NCI-H526 (cell line): ENCODE results near the gene FOXJ3.

Source experiments
- DNase-seq, 2 experiments: peaks; one replicate each; lab custom pipeline; 2025; lab: John Stamatoyannopoulos, UW

Gene FOXJ3

GRCh38 chr1:42167611-42168390, 167.2 kb downstream of the FOXJ3 start:
- DNase-seq = no peak

GRCh38 chr1:42165511-42166210, 169.4 kb downstream of the FOXJ3 start:
- peak; percentile 55 to 75 for DNase-seq

GRCh38 chr1:42164551-42165420, 170.2 kb downstream of the FOXJ3 start, which contains the start of gene GUCA2A:
Gene GUCA2A (minus strand): TSS chr1:42164745. CDS start chr1:42164712, 33 bp downstream.
- no peak for DNase-seq

- DNase-seq = no peak
These were observed 171.2 kb downstream of the FOXJ3 start for GRCh38 chr1:42163536-42164503.

- no peak for DNase-seq
These were observed 171.9 kb downstream of the FOXJ3 start for GRCh38 chr1:42163114-42163513.

- DNase-seq = no peak
These were observed 172.9 kb downstream of the FOXJ3 start for GRCh38 chr1:42162181-42162580.

GRCh38 chr1:42158189-42158588, 176.8 kb downstream of the FOXJ3 start:
- DNase-seq = no peak

- DNase-seq = peak; percentile 37 to 66
These were observed 177.4 kb downstream of the FOXJ3 start for GRCh38 chr1:42157667-42158066.

- DNase-seq = no peak
These were observed 179.7 kb downstream of the FOXJ3 start for GRCh38 chr1:42155362-42155761.

- no peak for DNase-seq
These were observed 180.3 kb downstream of the FOXJ3 start for GRCh38 chr1:42154685-42155084.

GRCh38 chr1:42153624-42154023, 181.4 kb downstream of the FOXJ3 start:
- no peak for DNase-seq

GRCh38 chr1:42152907-42153600, 182.0 kb downstream of the FOXJ3 start, which contains the start of gene GUCA2B:
Gene GUCA2B (plus strand): TSS chr1:42153410. CDS start chr1:42153451, 41 bp downstream.
- DNase-seq = no peak

- DNase-seq = no peak
These were observed 182.9 kb downstream of the FOXJ3 start for GRCh38 chr1:42152119-42152518.

- no peak for DNase-seq
These were observed 184.4 kb downstream of the FOXJ3 start for GRCh38 chr1:42150651-42151050.

GRCh38 chr1:42148166-42148565, 186.9 kb downstream of the FOXJ3 start:
- no peak for DNase-seq

GRCh38 chr1:42146626-42147320, 188.3 kb downstream of the FOXJ3 start:
- peak; percentile 88 to 95 for DNase-seq

- peak in 1 of 2 experiments; percentile 45 for DNase-seq
These were observed 189.0 kb downstream of the FOXJ3 start for GRCh38 chr1:42145764-42146625.

GRCh38 chr1:42145389-42145716, 189.7 kb downstream of the FOXJ3 start:
- no peak for DNase-seq
